HG03378 (cell line): ENCODE results near the gene BEND7.
"Not testable (repeated sequence)": the region's sequence is repeated elsewhere in the genome, so short reads cannot be mapped to it uniquely, and the experiment has no call there.

ENCODE experiments used
- ATAC-seq: cut with Tn5 transposase; IDR thresholded peaks from one replicate; pipeline ENCODE4 v1.9.1; 2021; ENCODE audit warnings: mild to moderate bottlenecking, moderate library complexity; ENCODE audit not compliant: unreplicated experiment

BEND7 gene

GRCh38 chr10:13422800-13423199 is 106.0 kb downstream of the BEND7 start:
- no peak for ATAC-seq

- ATAC-seq = no peak
These were observed 107.4 kb downstream of the BEND7 start for GRCh38 chr10:13421382-13421917.

- ATAC-seq = no peak
These were observed 108.1 kb downstream of the BEND7 start for GRCh38 chr10:13420532-13421307.

GRCh38 chr10:13417459-13418126 is 111.2 kb downstream of the BEND7 start:
- no peak for ATAC-seq

GRCh38 chr10:13416760-13417159 is 112.1 kb downstream of the BEND7 start:
- ATAC-seq = no peak

GRCh38 chr10:13414855-13415254 is 114.0 kb downstream of the BEND7 start:
- no peak for ATAC-seq

- ATAC-seq = no peak
These were observed 114.7 kb downstream of the BEND7 start for GRCh38 chr10:13414137-13414536.

GRCh38 chr10:13412894-13413293 is 115.9 kb downstream of the BEND7 start:
- ATAC-seq = no peak

GRCh38 chr10:13404791-13405190 is 124.0 kb downstream of the BEND7 start:
- ATAC-seq = no peak

GRCh38 chr10:13404305-13404759 is 124.5 kb downstream of the BEND7 start:
- no peak for ATAC-seq

- ATAC-seq = not testable (repeated sequence)
These were observed 125.4 kb downstream of the BEND7 start for GRCh38 chr10:13403426-13403825.

- ATAC-seq = no peak
These were observed 126.8 kb downstream of the BEND7 start for GRCh38 chr10:13402021-13402420.

GRCh38 chr10:13401142-13401541 is 127.7 kb downstream of the BEND7 start:
- ATAC-seq = no peak

GRCh38 chr10:13400196-13400965 is 128.4 kb downstream of the BEND7 start:
- ATAC-seq = no peak

GRCh38 chr10:13399752-13400151 is 129.1 kb downstream of the BEND7 start:
- ATAC-seq = no peak

GRCh38 chr10:13399236-13399635 is 129.6 kb downstream of the BEND7 start:
- ATAC-seq = no peak

- ATAC-seq = no peak
These were observed 131.8 kb downstream of the BEND7 start for GRCh38 chr10:13397052-13397451.

GRCh38 chr10:13396369-13396768 is 132.4 kb downstream of the BEND7 start:
- ATAC-seq = no peak

- ATAC-seq = no peak
These were observed 133.3 kb downstream of the BEND7 start for GRCh38 chr10:13395540-13395939.

GRCh38 chr10:13393640-13394039 is 135.2 kb downstream of the BEND7 start:
- no peak for ATAC-seq

- ATAC-seq = no peak
These were observed 136.1 kb downstream of the BEND7 start for GRCh38 chr10:13392701-13393100.
